GM12864 (cell line): ENCODE measurements around the gene FGD6.
A peak's percentile ranks its signal among the peaks of the same experiment; 100 is the strongest.
"Not testable (repeated sequence)": the region's sequence is repeated elsewhere in the genome, so short reads cannot be mapped to it uniquely, and the experiment has no call there.

ENCODE experiments used
- DNase-seq: peaks from one replicate; pipeline ENCODE4 v3.0.0-alpha.2; 2011; ENCODE audit warnings: low read depth
- H3K4me3 ChIP-seq: 2 replicates; pipeline ENCODE4 v1.5.1; 2011; ENCODE audit warnings: mild to moderate bottlenecking, low read depth, low read length, control low read depth
- CTCF ChIP-seq: IDR thresholded peaks from 2 replicates; pipeline ENCODE4 v1.5.1; 2011; ENCODE audit warnings: low read depth, mild to moderate bottlenecking, moderate library complexity, low read length, control low read depth, inconsistent platforms; ENCODE audit errors: missing control alignments

The FGD6 gene

GRCh38 chr12:95200128-95200894, 17.0 kb downstream of the FGD6 start:
- DNase-seq, result no peak
- TF ChIP-seq CTCF, result no peak

GRCh38 chr12:95198914-95199313, 18.4 kb downstream of the FGD6 start:
- peak overlapping the region; percentile 20; the same call in 1 of the 2 replicates for H3K4me3 ChIP-seq
- peak; percentile 73 for DNase-seq
- no peak for TF ChIP-seq CTCF

More at GRCh38 chr12:95200128-95200894, 17.0 kb downstream of the FGD6 start:
- H3K4me3 ChIP-seq, result peak overlapping the region; percentile 35

- no peak overlapping the region for H3K4me3 ChIP-seq
- no peak for TF ChIP-seq CTCF
Measured at GRCh38 chr12:95197636-95198035, 19.6 kb downstream of the FGD6 start.

GRCh38 chr12:95196875-95197569, 20.2 kb downstream of the FGD6 start:
- not testable (repeated sequence) for H3K4me3 ChIP-seq, DNase-seq

More at GRCh38 chr12:95197636-95198035, 19.6 kb downstream of the FGD6 start:
- no peak for DNase-seq

GRCh38 chr12:95195122-95195521, 22.1 kb downstream of the FGD6 start:
- H3K4me3 ChIP-seq, result no peak overlapping the region
- no peak for TF ChIP-seq CTCF
- DNase-seq, result no peak

GRCh38 chr12:95193139-95193538, 24.1 kb downstream of the FGD6 start:
- TF ChIP-seq CTCF, result no peak
- no peak for DNase-seq
- no peak overlapping the region for H3K4me3 ChIP-seq

- no peak for DNase-seq
- H3K4me3 ChIP-seq, result no peak overlapping the region
- TF ChIP-seq CTCF, result no peak
Measured at GRCh38 chr12:95192271-95192670, 25.0 kb downstream of the FGD6 start.
